ENCODE results near the gene CTCF. TPM values are rescaled to one million over a fixed set of nuclear protein-coding genes. Genes with fewer than 3 reads are reported as not detected.

The CTCF gene
- total and polyA plus RNA-seq, 2 donors (not counting 1 experiment from before 2014, with no cell fraction given) = 20.0 to 20.9 TPM

DNA sequence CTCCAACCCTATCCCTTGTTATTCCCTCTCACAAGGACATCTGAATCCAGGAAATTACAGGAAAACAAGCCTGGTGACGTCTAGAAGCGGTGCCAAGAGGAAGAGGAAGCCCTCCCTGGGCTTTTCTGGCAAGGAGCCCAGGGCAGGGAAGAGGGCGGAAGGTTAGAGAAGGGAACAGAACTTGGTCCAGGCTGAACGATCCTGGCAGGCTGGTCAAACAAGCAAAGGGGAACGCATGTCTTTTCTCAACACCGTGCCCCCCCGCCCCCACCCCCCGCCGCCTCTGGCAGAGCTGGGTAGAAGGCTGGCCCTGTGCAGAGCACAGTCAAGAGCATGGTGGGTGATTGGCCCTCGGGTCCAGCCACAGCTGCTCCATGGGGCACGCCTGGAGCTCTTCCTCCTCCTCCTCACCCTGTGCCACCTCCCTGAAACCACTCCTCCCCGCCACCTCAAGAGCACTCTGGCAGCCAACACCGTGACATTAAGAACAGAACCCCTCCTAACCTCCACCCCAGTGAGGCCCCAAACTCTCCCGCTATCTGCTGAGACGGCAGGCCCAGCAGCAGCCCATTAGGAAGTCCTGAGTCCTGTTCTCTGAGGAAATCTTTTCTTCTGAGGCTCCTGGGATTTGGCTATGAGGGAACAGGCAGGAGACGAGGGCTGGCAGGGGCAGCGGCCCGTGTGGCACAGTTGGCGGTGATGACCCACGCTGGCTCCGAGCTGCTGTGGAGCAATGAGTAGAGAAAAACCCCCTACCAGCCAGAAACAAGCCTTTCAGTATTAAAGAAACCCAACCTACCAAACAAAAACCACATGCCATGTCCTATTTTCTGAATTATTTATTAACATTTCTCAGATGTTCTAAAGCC, 111.6 kb downstream of the CTCF start:
- no peaks in the 10 kb centered on the region for H4K20me1 ChIP-seq (ENCODE audit: control insufficient read depth, extremely low read depth, insufficient read depth, low read length)
- H3K4me3 ChIP-seq (replicated peaks in 1 of 4; ENCODE audit: control extremely low read depth in 1 of 4, insufficient read depth in 1 of 4, low read depth in 3 of 4, low read length in 4 of 4) = no peak overlapping the region
- H3K9ac ChIP-seq (ENCODE audit: insufficient read depth, low read length) = no peak overlapping the region
- H3K9me3 ChIP-seq (ENCODE audit: control insufficient read depth, insufficient read depth, low read depth, low read length) = no peaks in the 10 kb centered on the region
- no peak overlapping the region for H3K4me2 ChIP-seq (ENCODE audit: extremely low read depth, insufficient read depth, low read length)
- no peaks in the 10 kb centered on the region for H3K79me2 ChIP-seq (ENCODE audit: control insufficient read depth, insufficient read depth, low read length)
- H3K4me1 ChIP-seq (ENCODE audit: control insufficient read depth, extremely low read depth, insufficient read depth, low read length) = peaks cover 4% of the 10 kb centered on the region
- no peak overlapping the region for H2AFZ ChIP-seq (ENCODE audit: low read length)
- no peaks in the 10 kb centered on the region for H3K27me3 ChIP-seq (ENCODE audit: control insufficient read depth, insufficient read depth, low read length)
- peak in 1 of 2 donors; percentile 30 for DNase-seq (ENCODE audit: low read depth in 2 of 2)
- H3K27ac ChIP-seq (ENCODE audit: insufficient read depth, low read length) = no peak overlapping the region
- H3K36me3 ChIP-seq (ENCODE audit: control insufficient read depth, insufficient read depth, low read length) = peaks cover 2% of the 10 kb centered on the region
- TF ChIP-seq EZH2 (IDR thresholded peaks at IDR 0.05; ENCODE audit: low read length, missing control alignments) = no peak
- no peak for TF ChIP-seq CTCF (conservative IDR thresholded peaks at IDR 0.05 in 1 of 2, IDR thresholded peaks at IDR 0.05 in 1 of 2; ENCODE audit: low read depth in 1 of 2, low read length in 2 of 2)

DNA sequence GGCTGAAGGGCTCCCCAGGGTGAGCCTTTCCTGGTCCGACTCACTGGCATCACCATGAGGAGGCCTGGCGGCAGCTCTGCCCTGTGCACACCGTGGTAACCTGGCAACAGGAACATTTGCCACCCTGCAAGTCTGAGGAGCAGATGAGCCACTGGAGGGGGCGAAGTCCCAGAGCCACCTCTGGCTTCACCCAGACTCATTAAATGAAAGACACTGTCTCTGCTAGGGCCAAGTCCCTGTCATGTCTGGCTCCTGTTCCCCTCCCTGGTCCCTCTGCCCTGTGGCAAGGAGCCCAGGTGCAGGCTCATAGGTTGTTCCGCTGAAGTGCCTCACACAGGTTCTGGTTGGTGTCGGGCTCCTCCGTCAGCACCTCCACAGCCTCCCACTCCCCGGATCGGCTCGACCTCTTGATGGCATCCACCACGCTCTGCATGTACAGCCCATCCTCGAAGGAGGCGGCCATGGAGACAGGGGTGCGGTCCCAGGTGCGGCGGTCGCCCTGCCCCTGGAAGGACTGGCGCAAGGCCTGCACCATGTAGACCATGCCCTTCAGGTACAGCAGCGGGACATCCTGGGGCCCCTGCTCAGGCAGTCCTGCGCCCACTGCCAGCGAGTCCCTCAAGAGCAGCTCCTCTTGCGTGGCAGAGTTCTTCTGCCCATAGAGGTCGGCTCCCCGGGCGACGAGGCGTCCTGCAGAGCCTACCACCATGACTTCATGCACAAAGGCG, 112.7 kb downstream of the CTCF start:
- no peak overlapping the region for H3K27ac ChIP-seq (ENCODE audit: insufficient read depth, low read length)
- no peak overlapping the region for H3K9ac ChIP-seq (ENCODE audit: insufficient read depth, low read length)
- no peak overlapping the region for H3K4me3 ChIP-seq (replicated peaks in 1 of 4; ENCODE audit: control extremely low read depth in 1 of 4, insufficient read depth in 1 of 4, low read depth in 3 of 4, low read length in 4 of 4)
- H3K79me2 ChIP-seq (ENCODE audit: control insufficient read depth, insufficient read depth, low read length) = no peaks in the 10 kb centered on the region
- no peak overlapping the region for H3K4me2 ChIP-seq (ENCODE audit: extremely low read depth, insufficient read depth, low read length)
- H4K20me1 ChIP-seq (ENCODE audit: control insufficient read depth, extremely low read depth, insufficient read depth, low read length) = no peaks in the 10 kb centered on the region
- DNase-seq (ENCODE audit: low read depth in 2 of 2) = no peak
- H3K36me3 ChIP-seq (ENCODE audit: control insufficient read depth, insufficient read depth, low read length) = peaks cover 2% of the 10 kb centered on the region
- H2AFZ ChIP-seq (ENCODE audit: low read length) = no peak overlapping the region
- TF ChIP-seq CTCF (conservative IDR thresholded peaks at IDR 0.05 in 1 of 2, IDR thresholded peaks at IDR 0.05 in 1 of 2; ENCODE audit: low read depth in 1 of 2, low read length in 2 of 2) (no peak), EZH2 (IDR thresholded peaks at IDR 0.05; ENCODE audit: low read length, missing control alignments) (no peak)
- no peaks in the 10 kb centered on the region for H3K27me3 ChIP-seq (ENCODE audit: control insufficient read depth, insufficient read depth, low read length)
- no peaks in the 10 kb centered on the region for H3K9me3 ChIP-seq (ENCODE audit: control insufficient read depth, insufficient read depth, low read depth, low read length)
- H3K4me1 ChIP-seq (ENCODE audit: control insufficient read depth, extremely low read depth, insufficient read depth, low read length) = peaks cover 4% of the 10 kb centered on the region

DNA sequence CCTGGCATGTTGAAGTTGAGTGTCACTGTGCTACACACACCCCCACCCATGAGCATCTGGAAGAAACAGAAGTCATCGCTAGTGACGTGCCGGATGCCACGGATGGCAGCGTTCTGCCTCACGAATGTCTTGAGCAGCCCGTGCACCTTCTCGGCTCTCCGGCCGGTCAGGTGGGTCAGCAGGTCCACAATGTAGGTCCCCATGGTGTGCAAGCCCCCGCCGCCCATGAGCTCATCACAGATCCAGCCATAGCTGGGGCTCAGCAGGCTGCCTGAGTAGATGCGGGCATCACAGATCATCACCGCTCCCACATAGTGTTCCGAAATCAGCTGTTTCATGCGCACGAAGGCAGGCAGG, 113.2 kb downstream of the CTCF start:
- Histone ChIP-seq H3K4me2 (ENCODE audit: extremely low read depth, insufficient read depth, low read length) (no peak overlapping the region), H3K9ac (ENCODE audit: insufficient read depth, low read length) (no peak overlapping the region), H3K79me2 (ENCODE audit: control insufficient read depth, insufficient read depth, low read length) (no peaks in the 10 kb centered on the region), H4K20me1 (ENCODE audit: control insufficient read depth, extremely low read depth, insufficient read depth, low read length) (no peaks in the 10 kb centered on the region), H3K4me3 (replicated peaks in 1 of 4; ENCODE audit: control extremely low read depth in 1 of 4, insufficient read depth in 1 of 4, low read depth in 3 of 4, low read length in 4 of 4) (no peak overlapping the region), H3K36me3 (ENCODE audit: control insufficient read depth, insufficient read depth, low read length) (peaks cover 2% of the 10 kb centered on the region), H3K27ac (ENCODE audit: insufficient read depth, low read length) (no peak overlapping the region), H3K27me3 (ENCODE audit: control insufficient read depth, insufficient read depth, low read length) (no peaks in the 10 kb centered on the region), H3K4me1 (ENCODE audit: control insufficient read depth, extremely low read depth, insufficient read depth, low read length) (peaks cover 4% of the 10 kb centered on the region), H2AFZ (ENCODE audit: low read length) (no peak overlapping the region), H3K9me3 (ENCODE audit: control insufficient read depth, insufficient read depth, low read depth, low read length) (no peaks in the 10 kb centered on the region)
- no peak for TF ChIP-seq EZH2 (IDR thresholded peaks at IDR 0.05; ENCODE audit: low read length, missing control alignments)
- no peak for TF ChIP-seq CTCF (conservative IDR thresholded peaks at IDR 0.05 in 1 of 2, IDR thresholded peaks at IDR 0.05 in 1 of 2; ENCODE audit: low read depth in 1 of 2, low read length in 2 of 2)
- no peak for DNase-seq (ENCODE audit: low read depth in 2 of 2)
